ENCODE data around the gene HSPG2.

- TF ChIP-seq CTCF (IDR thresholded peaks at IDR 0.05; ENCODE audit: poor library complexity, severe bottlenecking) (no peak), SMC3 (conservative IDR thresholded peaks at IDR 0.05; ENCODE audit: poor library complexity) (no peak), MXI1 (conservative IDR thresholded peaks at IDR 0.05; ENCODE audit: poor library complexity, severe bottlenecking) (no peak), POLR2AphosphoS5 (IDR thresholded peaks at IDR 0.05) (no peak), EZH2 (IDR thresholded peaks at IDR 0.05; ENCODE audit: borderline replicate concordance, insufficient read depth, low read length, poor library complexity, severe bottlenecking) (no peak), REST (IDR thresholded peaks at IDR 0.05; ENCODE audit: borderline replicate concordance) (no peak), TAF1 (IDR thresholded peaks at IDR 0.05; ENCODE audit: low read depth) (no peak), EP300 (conservative IDR thresholded peaks at IDR 0.05; ENCODE audit: poor library complexity, severe bottlenecking) (no peak), RAD21 (conservative IDR thresholded peaks at IDR 0.05) (no peak)
Observed at GRCh38 chr1:21924503-21925005, 12.6 kb downstream of the HSPG2 start.

Measured in neural cell (in vitro differentiated cells).